ENCODE results near the gene ARSA.

DNA sequence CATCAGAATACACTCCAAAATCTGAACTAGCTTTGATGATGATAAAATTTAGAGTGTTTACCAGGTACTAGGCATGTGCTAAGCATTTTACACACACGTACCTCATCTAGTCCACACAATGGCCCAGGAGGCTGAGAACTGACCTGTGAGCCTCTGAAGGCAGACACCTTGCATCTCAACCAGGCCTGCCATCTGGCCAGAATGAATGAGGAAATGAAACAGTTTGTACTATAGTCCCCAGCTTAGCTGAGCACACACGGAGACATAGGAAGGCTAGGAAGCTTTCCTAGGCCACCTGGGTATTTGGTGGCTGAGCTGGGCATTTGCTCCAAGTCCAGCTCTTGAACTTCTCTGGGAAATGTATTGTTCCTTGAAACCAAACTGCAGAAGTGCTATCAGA lies 37.8 kb upstream of the ARSA start:
- TF ChIP-seq, protein P1, sequence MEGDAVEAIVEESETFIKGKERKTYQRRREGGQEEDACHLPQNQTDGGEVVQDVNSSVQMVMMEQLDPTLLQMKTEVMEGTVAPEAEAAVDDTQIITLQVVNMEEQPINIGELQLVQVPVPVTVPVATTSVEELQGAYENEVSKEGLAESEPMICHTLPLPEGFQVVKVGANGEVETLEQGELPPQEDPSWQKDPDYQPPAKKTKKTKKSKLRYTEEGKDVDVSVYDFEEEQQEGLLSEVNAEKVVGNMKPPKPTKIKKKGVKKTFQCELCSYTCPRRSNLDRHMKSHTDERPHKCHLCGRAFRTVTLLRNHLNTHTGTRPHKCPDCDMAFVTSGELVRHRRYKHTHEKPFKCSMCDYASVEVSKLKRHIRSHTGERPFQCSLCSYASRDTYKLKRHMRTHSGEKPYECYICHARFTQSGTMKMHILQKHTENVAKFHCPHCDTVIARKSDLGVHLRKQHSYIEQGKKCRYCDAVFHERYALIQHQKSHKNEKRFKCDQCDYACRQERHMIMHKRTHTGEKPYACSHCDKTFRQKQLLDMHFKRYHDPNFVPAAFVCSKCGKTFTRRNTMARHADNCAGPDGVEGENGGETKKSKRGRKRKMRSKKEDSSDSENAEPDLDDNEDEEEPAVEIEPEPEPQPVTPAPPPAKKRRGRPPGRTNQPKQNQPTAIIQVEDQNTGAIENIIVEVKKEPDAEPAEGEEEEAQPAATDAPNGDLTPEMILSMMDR (IDR thresholded peaks at IDR 0.05): no peak
- no peak for TF ChIP-seq EP300 (IDR thresholded peaks at IDR 0.05)
- TF ChIP-seq POLR2A (IDR thresholded peaks at IDR 0.05): no peak
- TF ChIP-seq POLR2AphosphoS5 (IDR thresholded peaks at IDR 0.05): no peak

Measured in upper lobe of left lung (tissue), 4 donors.